MCF 10A (cell line): ENCODE data around the gene ARF6. TPM values are rescaled to one million over a fixed set of nuclear protein-coding genes. Genes with fewer than 3 reads are reported as not detected.
A peak's percentile ranks its signal among the peaks of the same experiment; 100 is the strongest.
"Not testable (repeated sequence)": the region's sequence is repeated elsewhere in the genome, so short reads cannot be mapped to it uniquely, and the experiment has no call there.

Source experiments
- BruUV-seq: library from RNA; stranded (reverse); fragments of 400-500 nt; replicated peaks from 2 replicates; lab custom pipeline; 2021; lab: Mats Ljungman, UMichigan
- CTCF ChIA-PET: fragments of 300-600 bp; sonication (Branson Sonifier 250); formaldehyde crosslinking; extraction: SDS; loops from one replicate; lab custom pipeline; 2021; ENCODE audit warnings: antibody characterized with exemption, inconsistent platforms; lab: Yijun Ruan, JAX
- POLR2A ChIA-PET: fragments of 300-600, 350-650 bp; sonication (Branson Sonifier 250); formaldehyde crosslinking; extraction: SDS; loops from one replicate; lab custom pipeline; 2020; ENCODE audit warnings: antibody characterized with exemption, inconsistent platforms; lab: Yijun Ruan, JAX
- DNase-seq: peaks from one replicate; pipeline ENCODE4 v3.0.0-alpha.2; 2018; ENCODE audit not compliant: unreplicated experiment
- H3K27ac Mint-ChIP-seq: one replicate; pipeline ENCODE4 v1.8.0; 2022; ENCODE audit warnings: mild to moderate bottlenecking, low read depth, mixed read lengths; ENCODE audit not compliant: unreplicated experiment
- H3K27me3 Mint-ChIP-seq: one replicate; pipeline ENCODE4 v1.8.0; 2022; ENCODE audit warnings: mixed read lengths; ENCODE audit not compliant: insufficient read depth, unreplicated experiment
- H3K36me3 Mint-ChIP-seq: one replicate; pipeline ENCODE4 v1.8.0; 2022; ENCODE audit warnings: mild to moderate bottlenecking, moderate library complexity, mixed read lengths; ENCODE audit not compliant: insufficient read depth, unreplicated experiment
- H3K4me1 Mint-ChIP-seq: one replicate; pipeline ENCODE4 v1.8.0; 2022; ENCODE audit warnings: mixed read lengths; ENCODE audit not compliant: insufficient read depth, unreplicated experiment
- H3K4me3 Mint-ChIP-seq: one replicate; pipeline ENCODE4 v1.8.0; 2022; ENCODE audit warnings: mild to moderate bottlenecking, moderate library complexity, mixed read lengths; ENCODE audit not compliant: unreplicated experiment
- H3K9me3 Mint-ChIP-seq: one replicate; pipeline ENCODE4 v1.8.0; 2022; ENCODE audit warnings: mixed read lengths; ENCODE audit not compliant: unreplicated experiment
- CTCF ChIP-seq: fragments of 200-600 bp; IDR thresholded peaks from one replicate; pipeline ENCODE4 v1.8.0; 2022; ENCODE audit warnings: antibody characterized with exemption, mild to moderate bottlenecking; ENCODE audit not compliant: unreplicated experiment
- intact Hi-C: fragments of 100-400 bp; cut with micrococcal nuclease; formaldehyde crosslinking; loops from 2 replicates; pipeline ENCODE4 v1.14.1; 2022
- total RNA-seq: library from RNA; stranded (reverse); gene quantifications from 2 replicates; pipeline ENCODE4 v1.2.3, GENCODE V29; 2022

ARF6 gene
- total RNA-seq, 1 experiment from 2014 or later: 112 TPM

GRCh38 chr14:49897965-49898364 lies 5.1 kb downstream of the ARF6 start:
- H3K4me3 Mint-ChIP-seq: peak overlapping the region; percentile 56
- intact Hi-C loops: loop anchor here (5.0 kb wide), 1 partner anchor 64 kb away; no protein-coding TSS in a partner anchor
- peak overlapping the region; percentile 6 for H3K27ac Mint-ChIP-seq
- peaks cover 8% of the 10 kb centered on the region for H3K9me3 Mint-ChIP-seq
- POLR2A ChIA-PET: interaction anchor here (0.6 to 1.4 kb wide), 14 partner anchors 9 to 141 kb away, joined by 3 to 17 read pairs (median 4); no protein-coding TSS in a partner anchor
- peaks cover 43% of the 10 kb centered on the region for H3K36me3 Mint-ChIP-seq
- H3K27me3 Mint-ChIP-seq: no peaks in the 10 kb centered on the region
- CTCF ChIA-PET: interaction anchor here (0.5 to 1.3 kb wide), 4 partner anchors 11 to 203 kb away, joined by 3 to 6 read pairs (median 3); partner anchors contain the start of gene NEMF
- no peak for DNase-seq
- TF ChIP-seq CTCF: no peak
- peaks cover 32% of the 10 kb centered on the region for H3K4me1 Mint-ChIP-seq
- no TSS peak for BruUV-seq

GRCh38 chr14:49898485-49898884 lies 5.6 kb downstream of the ARF6 start:
- Mint-ChIP-seq H3K9me3 (peaks cover 8% of the 10 kb centered on the region), H3K4me3 (peak overlapping the region; percentile 56), H3K36me3 (peaks cover 38% of the 10 kb centered on the region), H3K4me1 (peaks cover 32% of the 10 kb centered on the region), H3K27ac (peak overlapping the region; percentile 6), H3K27me3 (no peaks in the 10 kb centered on the region)
- ChIA-PET POLR2A (interaction anchor here (0.8 to 1.6 kb wide), 12 partner anchors 9 to 140 kb away, joined by 3 to 17 read pairs (median 6); no protein-coding TSS in a partner anchor), CTCF (interaction anchor here (0.5 to 1.3 kb wide), 3 partner anchors 36 to 202 kb away, joined by 3 to 6 read pairs (median 3); partner anchors contain the start of gene NEMF)
- DNase-seq: no peak
- TF ChIP-seq CTCF: no peak
- intact Hi-C loops: loop anchor here (5.0 kb wide), 1 partner anchor 64 kb away; no protein-coding TSS in a partner anchor
- no TSS peak for BruUV-seq

GRCh38 chr14:49900973-49901372 lies 8.1 kb downstream of the ARF6 start:
- no peak for TF ChIP-seq CTCF
- BruUV-seq: no TSS peak
- ChIA-PET POLR2A (interaction anchor here (1.0 to 2.9 kb wide), 3 partner anchors 33 to 70 kb away, joined by 3 to 18 read pairs (median 4); no protein-coding TSS in a partner anchor), CTCF (interaction anchor here (0.6 to 1.6 kb wide), 2 partner anchors 15 to 39 kb away, joined by 4 to 9 read pairs; no protein-coding TSS in a partner anchor)
- H3K27ac Mint-ChIP-seq: no peak overlapping the region
- no peak for DNase-seq
- peaks cover 13% of the 10 kb centered on the region for H3K36me3 Mint-ChIP-seq
- intact Hi-C loops: no loop called here
- H3K9me3 Mint-ChIP-seq: peaks cover 8% of the 10 kb centered on the region
- no peaks in the 10 kb centered on the region for H3K27me3 Mint-ChIP-seq
- peaks cover 18% of the 10 kb centered on the region for H3K4me1 Mint-ChIP-seq
- H3K4me3 Mint-ChIP-seq: no peak overlapping the region

GRCh38 chr14:49902679-49903246 lies 9.9 kb downstream of the ARF6 start:
- BruUV-seq, H3K27me3 Mint-ChIP-seq, intact Hi-C loops, H3K27ac Mint-ChIP-seq, H3K36me3 Mint-ChIP-seq, H3K9me3 Mint-ChIP-seq, DNase-seq, H3K4me3 Mint-ChIP-seq: not testable (repeated sequence)
- H3K4me1 Mint-ChIP-seq: peaks cover 26% of the 10 kb centered on the region
- POLR2A ChIA-PET: interaction anchor here (1.0 kb wide), 1 partner anchor 40 kb away, joined by 3 read pairs; no protein-coding TSS in a partner anchor
- CTCF ChIA-PET: interaction anchor here (0.6 to 1.5 kb wide), 2 partner anchors 36 to 50 kb away, joined by 4 read pairs; no protein-coding TSS in a partner anchor
